Gastrocnemius medialis (tissue), 4 donors: ENCODE data around the gene AAR2.

Source experiments
- POLR2A ChIP-seq, 2 donors: fragments of 450-650 bp; IDR thresholded peaks; one replicate each; pipeline ENCODE4 v1.6.1; 2017; ENCODE audit warnings: antibody characterized with exemption in 2 of 2, mild to moderate bottlenecking in 2 of 2, moderate library complexity in 2 of 2
- TF ChIP-seq, protein P1 (sequence below), 5 experiments: fragments of 450-650 bp in 3 of 5; fragments of 200-600 bp in 2 of 5; sonication (generic) in 2 of 5; IDR thresholded peaks in 4 of 5; conservative IDR thresholded peaks in 1 of 5; 1 replicate in 4 of 5; 2 replicates in 1 of 5; pipeline ENCODE4 v1.5.1; 2016 to 2019; ENCODE audit warnings: antibody characterized with exemption in 5 of 5, mild to moderate bottlenecking in 3 of 5, moderate library complexity in 3 of 5

DNA sequence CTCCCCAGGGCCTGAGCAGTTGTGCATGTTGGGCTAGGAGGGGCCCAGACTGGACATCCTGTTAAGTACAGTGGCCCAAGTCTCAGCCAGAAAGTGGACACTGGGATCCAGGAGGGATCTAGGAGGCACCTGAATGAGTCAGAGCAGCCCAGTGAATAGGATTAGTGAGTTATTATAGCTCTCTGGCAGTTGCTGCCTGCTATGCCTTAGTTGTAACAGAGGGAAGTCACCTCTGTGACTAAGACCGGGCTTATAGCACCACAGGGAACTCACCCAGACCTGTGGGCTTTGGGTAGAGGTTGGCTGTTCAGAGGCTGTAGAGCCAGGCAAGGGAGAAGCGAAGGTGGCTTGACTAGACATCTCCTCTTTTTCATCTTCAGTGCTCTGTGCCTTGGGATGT lies 39.0 kb upstream of the AAR2 start:
- TF ChIP-seq POLR2A (IDR thresholded peaks at IDR 0.05): no peak
- TF ChIP-seq, protein P1, sequence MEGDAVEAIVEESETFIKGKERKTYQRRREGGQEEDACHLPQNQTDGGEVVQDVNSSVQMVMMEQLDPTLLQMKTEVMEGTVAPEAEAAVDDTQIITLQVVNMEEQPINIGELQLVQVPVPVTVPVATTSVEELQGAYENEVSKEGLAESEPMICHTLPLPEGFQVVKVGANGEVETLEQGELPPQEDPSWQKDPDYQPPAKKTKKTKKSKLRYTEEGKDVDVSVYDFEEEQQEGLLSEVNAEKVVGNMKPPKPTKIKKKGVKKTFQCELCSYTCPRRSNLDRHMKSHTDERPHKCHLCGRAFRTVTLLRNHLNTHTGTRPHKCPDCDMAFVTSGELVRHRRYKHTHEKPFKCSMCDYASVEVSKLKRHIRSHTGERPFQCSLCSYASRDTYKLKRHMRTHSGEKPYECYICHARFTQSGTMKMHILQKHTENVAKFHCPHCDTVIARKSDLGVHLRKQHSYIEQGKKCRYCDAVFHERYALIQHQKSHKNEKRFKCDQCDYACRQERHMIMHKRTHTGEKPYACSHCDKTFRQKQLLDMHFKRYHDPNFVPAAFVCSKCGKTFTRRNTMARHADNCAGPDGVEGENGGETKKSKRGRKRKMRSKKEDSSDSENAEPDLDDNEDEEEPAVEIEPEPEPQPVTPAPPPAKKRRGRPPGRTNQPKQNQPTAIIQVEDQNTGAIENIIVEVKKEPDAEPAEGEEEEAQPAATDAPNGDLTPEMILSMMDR (IDR thresholded peaks at IDR 0.05 in 4 of 5, conservative IDR thresholded peaks at IDR 0.05 in 1 of 5): no peak
